ENCODE measurements around the gene HOXC9. TPM values are rescaled to one million over a fixed set of nuclear protein-coding genes. Genes with fewer than 3 reads are reported as not detected.

HOXC9 gene
- total RNA-seq, 1 experiment from 2014 or later: 11.3 TPM

GRCh38 chr12:53963434-53964314, 36.3 kb upstream of the HOXC9 start:
- DNase-seq (ENCODE audit: low read depth, low spot score): no peak
- CTCF ChIA-PET: no interaction called here
- Histone ChIP-seq H3K9ac (ENCODE audit: low read length) (no peak overlapping the region), H3K27ac (ENCODE audit: low read depth, low read length) (no peak overlapping the region), H3K79me2 (ENCODE audit: insufficient read depth, low read length) (no peaks in the 10 kb centered on the region), H3K9me3 (ENCODE audit: control insufficient read depth in 1 of 2, insufficient read depth in 1 of 2, low read depth in 1 of 2, low read length in 2 of 2) (no peaks in the 10 kb centered on the region), H3K4me3 (replicated peaks in 1 of 2; ENCODE audit: low read depth in 1 of 2, low read length in 2 of 2) (no peak overlapping the region), H4K20me1 (ENCODE audit: insufficient read depth) (no peaks in the 10 kb centered on the region), H3K4me1 (ENCODE audit: control insufficient read depth in 1 of 2, insufficient read depth in 2 of 2, low read length in 2 of 2) (no peaks in the 10 kb centered on the region), H3K9me2 (ENCODE audit: insufficient read depth) (no peaks in the 10 kb centered on the region), H2AFZ (ENCODE audit: low read depth, low read length, poor library complexity, severe bottlenecking) (no peak overlapping the region), H3K27me3 (ENCODE audit: insufficient read depth, low read length) (no peaks in the 10 kb centered on the region), H3K4me2 (ENCODE audit: low read length) (no peak overlapping the region), H3K36me3 (ENCODE audit: control insufficient read depth in 1 of 2, insufficient read depth in 2 of 2, low read length in 2 of 2) (no peaks in the 10 kb centered on the region)
- POLR2A ChIA-PET: no interaction called here
- RAD21 ChIA-PET (ENCODE audit: low non-redundant PET in 1 of 2, low total read pairs in 2 of 2, uncharacterized antibody in 2 of 2, unreplicated experiment in 2 of 2): no interaction called here
- ATAC-seq: no peak
- TF ChIP-seq EGR1 (IDR thresholded peaks at IDR 0.05; ENCODE audit: low read depth) (no peak), SRF (IDR thresholded peaks at IDR 0.05; ENCODE audit: low read depth) (no peak), ZFX (IDR thresholded peaks at IDR 0.05) (no peak), CTCF (IDR thresholded peaks at IDR 0.05 in 2 of 3, conservative IDR thresholded peaks at IDR 0.05 in 1 of 3; ENCODE audit: borderline replicate concordance in 1 of 3, insufficient read depth in 1 of 3, low read depth in 2 of 3, low read length in 2 of 3) (no peak), ATF3 (IDR thresholded peaks at IDR 0.05) (no peak), EZH2phosphoT487 (IDR thresholded peaks at IDR 0.05; ENCODE audit: borderline replicate concordance) (no peak), YY1 (IDR thresholded peaks at IDR 0.05; ENCODE audit: extremely low read depth, insufficient replicate concordance, low read depth, low read length) (no peak), SIN3A (IDR thresholded peaks at IDR 0.05; ENCODE audit: low read depth) (no peak), CBX3 (IDR thresholded peaks at IDR 0.05; ENCODE audit: low read depth) (no peak), FOSL1 (IDR thresholded peaks at IDR 0.05; ENCODE audit: low read depth) (no peak), POLR2A (IDR thresholded peaks at IDR 0.05; ENCODE audit: borderline replicate concordance, extremely low read depth, insufficient read depth, insufficient read length) (no peak), EZH2 (IDR thresholded peaks at IDR 0.05) (no peak), ELF1 (IDR thresholded peaks at IDR 0.05; ENCODE audit: borderline replicate concordance, low read depth) (no peak), CEBPB (IDR thresholded peaks at IDR 0.05; ENCODE audit: low read depth) (no peak), TCF7L2 (IDR thresholded peaks at IDR 0.05; ENCODE audit: borderline replicate concordance, extremely low read depth, insufficient read depth, insufficient read length) (no peak), JUND (IDR thresholded peaks at IDR 0.05) (no peak)
- intact Hi-C loops (cut with micrococcal nuclease): no loop called here
- BruUV-seq (replicated peaks): no TSS peak

Measured in HCT116 (cell line).